PFSK-1 (cell line): Measurements from ENCODE around the gene CD300E.

Experiments
- POLR2AphosphoS5 ChIP-seq: IDR thresholded peaks from 2 replicates; pipeline ENCODE4 v1.6.1; 2012; ENCODE audit warnings: low read depth, mild to moderate bottlenecking, control low read depth, low read length, moderate library complexity
- REST ChIP-seq, 2 experiments: IDR thresholded peaks; 2 replicates each; pipeline versions ENCODE4 v1.6.1 to v1.8.0; 2011 to 2012; ENCODE audit warnings: low read depth in 2 of 2, low read length in 2 of 2, control low read depth in 1 of 2, inconsistent platforms in 1 of 2, mild to moderate bottlenecking in 1 of 2, moderate library complexity in 1 of 2; ENCODE audit not compliant: insufficient read depth in 1 of 2
- SIN3A ChIP-seq: IDR thresholded peaks from 2 replicates; pipeline ENCODE4 v1.6.1; 2012; ENCODE audit warnings: mild to moderate bottlenecking, low read length, moderate library complexity, borderline replicate concordance; ENCODE audit not compliant: insufficient read depth

GRCh38 chr17:74649909-74650308 is 26.4 kb upstream of the CD300E start:
- TF ChIP-seq POLR2AphosphoS5 (no peak), SIN3A (no peak), REST (IDR thresholded peaks at IDR 0.05; ENCODE audit: insufficient read depth in 1 of 2, low read depth in 2 of 2, low read length in 2 of 2) (no peak)
